ENCODE results near the gene MECR.
A peak's percentile ranks its signal among the peaks of the same experiment; 100 is the strongest.

The MECR gene

GRCh38 chr1:29181413-29182225 lies 49.1 kb downstream of the MECR start, which contains the start of gene SRSF4:
SRSF4 (minus strand) TSS chr1:29181900; CDS start chr1:29181752, 148 bp downstream.
- peaks cover 10% of the 10 kb centered on the region for H3K36me3 ChIP-seq (replicated peaks; ENCODE audit: low read depth, low read length)
- H3K9ac ChIP-seq (ENCODE audit: low read length) = peak within 1 kb of the TSS; percentile 100
- peak within 1 kb of the TSS; percentile 98 for H3K4me3 ChIP-seq (ENCODE audit: low read length)
- TF ChIP-seq EZH2phosphoT487 (IDR thresholded peaks at IDR 0.05; ENCODE audit: low read depth) = no peak
- peak; percentile 52 for TF ChIP-seq CTCF (IDR thresholded peaks at IDR 0.05; ENCODE audit: low read depth, low read length)
- H3K27ac ChIP-seq (ENCODE audit: low read length) = peak within 1 kb of the TSS; percentile 87
- peaks cover 37% of the 10 kb centered on the region for H4K20me1 ChIP-seq (ENCODE audit: insufficient read depth, low read length)
- H3K4me1 ChIP-seq (ENCODE audit: low read length) = peaks cover 14% of the 10 kb centered on the region
- H3K27me3 ChIP-seq (ENCODE audit: low read depth, low read length) = no peaks in the 10 kb centered on the region
- peaks cover 51% of the 10 kb centered on the region for H3K79me2 ChIP-seq (ENCODE audit: low read length)
- H3K4me2 ChIP-seq (ENCODE audit: low read length) = peak within 1 kb of the TSS; percentile 96
- H2AFZ ChIP-seq (ENCODE audit: low read depth, low read length) = peak within 1 kb of the TSS; percentile 81
- H3K9me3 ChIP-seq (ENCODE audit: insufficient read depth, low read length) = no peaks in the 10 kb centered on the region

GRCh38 chr1:29180497-29181412 lies 50.0 kb downstream of the MECR start:
- Histone ChIP-seq H3K27me3 (ENCODE audit: low read depth, low read length) (no peaks in the 10 kb centered on the region), H3K4me2 (ENCODE audit: low read length) (peak overlapping the region; percentile 96), H3K4me3 (ENCODE audit: low read length) (peak overlapping the region; percentile 98), H3K4me1 (ENCODE audit: low read length) (peaks cover 14% of the 10 kb centered on the region), H3K36me3 (replicated peaks; ENCODE audit: low read depth, low read length) (peaks cover 12% of the 10 kb centered on the region), H3K27ac (ENCODE audit: low read length) (peak overlapping the region; percentile 87), H3K9me3 (ENCODE audit: insufficient read depth, low read length) (no peaks in the 10 kb centered on the region), H3K9ac (ENCODE audit: low read length) (peak overlapping the region; percentile 100), H2AFZ (ENCODE audit: low read depth, low read length) (0 out of 2 replicates have a peak overlapping the region, but pooled peaks have one; percentile 66), H3K79me2 (ENCODE audit: low read length) (peaks cover 60% of the 10 kb centered on the region), H4K20me1 (ENCODE audit: insufficient read depth, low read length) (peaks cover 43% of the 10 kb centered on the region)
- no peak for TF ChIP-seq EZH2phosphoT487 (IDR thresholded peaks at IDR 0.05; ENCODE audit: low read depth)
- TF ChIP-seq CTCF (IDR thresholded peaks at IDR 0.05; ENCODE audit: low read depth, low read length) = no peak

- peak overlapping the region; percentile 100 for H3K9ac ChIP-seq (ENCODE audit: low read length)
- no peak overlapping the region for H2AFZ ChIP-seq (ENCODE audit: low read depth, low read length)
- peaks cover 14% of the 10 kb centered on the region for H3K4me1 ChIP-seq (ENCODE audit: low read length)
- H4K20me1 ChIP-seq (ENCODE audit: insufficient read depth, low read length) = peaks cover 45% of the 10 kb centered on the region
- H3K36me3 ChIP-seq (replicated peaks; ENCODE audit: low read depth, low read length) = peaks cover 12% of the 10 kb centered on the region
- peak overlapping the region; percentile 96 for H3K4me2 ChIP-seq (ENCODE audit: low read length)
- TF ChIP-seq CTCF (IDR thresholded peaks at IDR 0.05; ENCODE audit: low read depth, low read length) (no peak), EZH2phosphoT487 (IDR thresholded peaks at IDR 0.05; ENCODE audit: low read depth) (no peak)
- peaks cover 69% of the 10 kb centered on the region for H3K79me2 ChIP-seq (ENCODE audit: low read length)
- H3K27me3 ChIP-seq (ENCODE audit: low read depth, low read length) = no peaks in the 10 kb centered on the region
- peak overlapping the region; percentile 98 for H3K4me3 ChIP-seq (ENCODE audit: low read length)
- H3K27ac ChIP-seq (ENCODE audit: low read length) = no peak overlapping the region
- H3K9me3 ChIP-seq (ENCODE audit: insufficient read depth, low read length) = no peaks in the 10 kb centered on the region
Observed at GRCh38 chr1:29179641-29180184, 51.0 kb downstream of the MECR start.

All from OCI-LY3 (cell line).